Effector memory CD8-positive, alpha-beta T cell (primary cell): ENCODE measurements around the gene TFRC.
"Not testable (repeated sequence)": the region's sequence is repeated elsewhere in the genome, so short reads cannot be mapped to it uniquely, and the experiment has no call there.

Experiments
- ATAC-seq: fragments of 150-1000 bp; cut with Tn5 transposase; replicated peaks from 2 replicates; pipeline ENCODE4 v1.10.0; 2021; ENCODE audit warnings: mild to moderate bottlenecking, moderate library complexity
- DNase-seq, 3 experiments: peaks; one replicate each; pipeline ENCODE4 v3.0.0; 2021
- H3K27ac Mint-ChIP-seq, 2 donors: one replicate each; pipeline ENCODE4 v1.8.0; 2022; ENCODE audit warnings: mild to moderate bottlenecking in 2 of 2, mixed read lengths in 2 of 2, moderate library complexity in 2 of 2
- H3K27me3 Mint-ChIP-seq, 2 donors: one replicate each; pipeline ENCODE4 v1.8.0; 2022; ENCODE audit warnings: mixed read lengths in 2 of 2
- H3K36me3 Mint-ChIP-seq: one replicate; pipeline ENCODE4 v1.8.0; 2022; ENCODE audit warnings: mild to moderate bottlenecking, moderate library complexity, mixed read lengths; ENCODE audit not compliant: insufficient read depth
- H3K4me1 Mint-ChIP-seq, 2 donors: one replicate each; pipeline ENCODE4 v1.8.0; 2022; ENCODE audit warnings: low read depth in 2 of 2, mixed read lengths in 2 of 2
- H3K4me3 Mint-ChIP-seq, 2 donors: one replicate each; pipeline ENCODE4 v1.8.0; 2022; ENCODE audit warnings: mild to moderate bottlenecking in 2 of 2, mixed read lengths in 2 of 2, moderate library complexity in 2 of 2
- H3K9me3 Mint-ChIP-seq, 2 donors: one replicate each; pipeline ENCODE4 v1.8.0; 2022; ENCODE audit warnings: mixed read lengths in 2 of 2

The TFRC gene

GRCh38 chr3:196104707-196105106, 22.8 kb upstream of the TFRC start:
- H3K9me3 Mint-ChIP-seq, H3K27me3 Mint-ChIP-seq, ATAC-seq, H3K36me3 Mint-ChIP-seq, DNase-seq: not testable (repeated sequence)
- Mint-ChIP-seq H3K4me1 (peaks cover 11 to 17% of the 10 kb centered on the region in 2 donors), H3K4me3 (peak overlapping the region; percentile 37 to 57), H3K27ac (peak overlapping the region in 1 of 2 donors; percentile 83)

- H3K36me3 Mint-ChIP-seq, H3K27me3 Mint-ChIP-seq, H3K9me3 Mint-ChIP-seq, ATAC-seq, DNase-seq: not testable (repeated sequence)
- peak overlapping the region; percentile 6 to 18 for H3K4me3 Mint-ChIP-seq
- peak overlapping the region; percentile 79 to 81 for H3K27ac Mint-ChIP-seq
- peaks cover 7 to 11% of the 10 kb centered on the region in 2 donors for H3K4me1 Mint-ChIP-seq
These were observed 16.6 kb upstream of the TFRC start for GRCh38 chr3:196098365-196098980.

DNA sequence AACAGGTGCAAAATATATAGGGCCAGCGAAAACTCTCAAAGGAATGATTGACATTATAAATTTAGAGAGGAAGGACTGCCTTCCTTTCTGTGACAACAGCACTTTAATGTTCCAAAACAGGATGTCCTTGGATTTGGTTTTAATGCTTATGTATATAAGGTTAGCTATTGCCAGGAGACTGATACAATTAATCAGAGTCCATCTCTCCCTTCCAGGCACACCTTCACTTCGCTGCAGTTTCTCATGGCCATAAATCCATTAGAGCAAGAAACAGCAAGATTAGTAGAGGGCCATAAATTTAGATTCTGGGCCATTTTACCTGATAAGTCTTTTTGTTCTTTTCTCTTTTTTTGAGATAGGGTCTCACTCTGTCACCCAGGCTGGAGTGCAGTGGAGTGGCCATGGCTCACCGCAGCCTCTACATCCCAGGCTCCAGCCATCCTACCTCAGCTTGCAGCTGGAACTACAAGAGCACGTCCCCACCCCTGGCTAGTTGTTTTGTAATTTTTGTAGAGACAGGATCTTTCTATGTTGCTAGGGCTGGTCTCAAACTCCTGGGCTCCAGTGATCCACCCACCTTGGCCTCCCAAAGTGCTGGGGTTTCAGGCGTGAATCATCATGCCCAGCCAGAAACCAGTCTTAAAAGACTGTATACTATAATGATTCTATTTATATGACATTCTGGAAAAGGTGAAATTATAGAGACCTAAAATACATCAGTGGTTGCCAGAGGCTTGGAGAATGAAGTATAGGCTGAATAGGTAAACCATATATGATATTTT, 15.7 kb upstream of the TFRC start:
- Mint-ChIP-seq H3K27ac (peak overlapping the region in 1 of 2 donors; percentile 79), H3K4me3 (no peak overlapping the region), H3K9me3 (peaks cover 0 to 2% of the 10 kb centered on the region in 2 donors), H3K4me1 (peaks cover 7 to 11% of the 10 kb centered on the region in 2 donors), H3K36me3 (no peaks in the 10 kb centered on the region), H3K27me3 (no peaks in the 10 kb centered on the region)
- ATAC-seq (no peak), DNase-seq (no peak)

GRCh38 chr3:196096382-196096953, 14.6 kb upstream of the TFRC start:
- H3K36me3 Mint-ChIP-seq, result no peaks in the 10 kb centered on the region
- peaks cover 0 to 2% of the 10 kb centered on the region in 2 donors for H3K9me3 Mint-ChIP-seq
- DNase-seq, result no peak
- H3K4me3 Mint-ChIP-seq, result no peak overlapping the region
- peaks cover 7 to 11% of the 10 kb centered on the region in 2 donors for H3K4me1 Mint-ChIP-seq
- H3K27me3 Mint-ChIP-seq, result no peaks in the 10 kb centered on the region
- no peak for ATAC-seq
- H3K27ac Mint-ChIP-seq, result no peak overlapping the region

DNA sequence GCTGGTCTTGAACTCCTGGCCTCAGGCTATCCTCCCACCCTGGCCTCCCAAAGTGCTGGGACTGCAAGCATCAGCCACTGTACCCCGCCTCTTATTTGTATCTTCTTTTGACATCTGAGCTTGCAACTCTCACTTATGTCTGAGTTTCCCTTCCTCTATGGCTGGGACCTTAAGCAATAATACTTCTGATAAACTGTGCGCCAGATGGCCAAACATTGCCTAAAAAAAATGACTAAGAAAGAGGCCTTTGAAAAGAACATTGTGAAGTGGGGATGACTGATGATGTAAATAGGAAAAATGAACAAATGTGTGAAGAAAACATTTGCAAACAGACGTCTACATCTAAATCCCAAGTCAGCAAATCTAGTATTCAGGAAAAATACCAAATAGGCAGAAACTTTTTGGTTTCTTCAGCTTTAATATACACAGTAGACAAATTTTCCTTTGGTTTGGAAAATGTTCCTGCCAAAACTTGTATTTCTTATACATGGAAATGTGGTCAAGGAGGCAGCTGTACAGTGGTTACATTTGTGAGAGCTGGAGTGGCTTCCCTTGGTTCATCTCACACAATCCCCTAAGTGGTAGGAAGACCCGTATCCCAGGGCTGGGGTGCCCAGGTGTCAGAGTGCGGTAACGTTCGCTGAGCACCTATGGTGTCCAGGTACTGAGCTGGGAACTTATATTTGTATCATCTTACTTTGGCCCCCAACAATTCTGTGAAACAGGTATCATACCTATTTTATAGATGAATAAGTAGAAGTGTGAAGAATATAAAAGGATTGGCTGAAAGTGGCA, 11.6 kb upstream of the TFRC start:
- Mint-ChIP-seq H3K27ac (no peak overlapping the region), H3K36me3 (no peaks in the 10 kb centered on the region), H3K27me3 (no peaks in the 10 kb centered on the region), H3K4me1 (peaks cover 1 to 3% of the 10 kb centered on the region in 2 donors), H3K4me3 (no peak overlapping the region), H3K9me3 (no peaks in the 10 kb centered on the region)
- no peak for DNase-seq
- no peak for ATAC-seq

DNA sequence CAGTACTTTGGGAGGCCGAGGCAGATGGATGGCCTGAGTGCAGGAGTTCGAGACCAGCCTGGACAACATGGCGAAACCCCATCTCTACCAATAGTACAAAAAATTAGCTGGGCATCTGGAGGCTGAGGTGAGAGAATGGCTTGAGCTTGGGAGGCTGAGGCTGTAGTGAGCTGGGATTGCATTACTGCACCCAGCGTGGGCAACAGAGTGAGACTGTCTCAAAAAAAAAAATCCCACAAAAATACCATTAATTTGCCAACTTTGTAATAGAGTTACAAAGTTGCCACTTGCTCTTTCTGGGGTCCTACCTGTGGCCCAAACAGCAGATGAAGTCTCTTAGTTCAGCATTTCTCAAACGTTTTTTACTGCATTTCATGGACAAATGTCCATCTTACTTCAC, 6.0 kb upstream of the TFRC start:
- DNase-seq, result no peak
- H3K4me3 Mint-ChIP-seq, result no peak overlapping the region
- no peaks in the 10 kb centered on the region for H3K9me3 Mint-ChIP-seq
- H3K36me3 Mint-ChIP-seq, result no peaks in the 10 kb centered on the region
- H3K27me3 Mint-ChIP-seq, result no peaks in the 10 kb centered on the region
- peaks cover 0 to under 1% of the 10 kb centered on the region in 2 donors for H3K4me1 Mint-ChIP-seq
- no peak for ATAC-seq
- no peak overlapping the region for H3K27ac Mint-ChIP-seq

DNA sequence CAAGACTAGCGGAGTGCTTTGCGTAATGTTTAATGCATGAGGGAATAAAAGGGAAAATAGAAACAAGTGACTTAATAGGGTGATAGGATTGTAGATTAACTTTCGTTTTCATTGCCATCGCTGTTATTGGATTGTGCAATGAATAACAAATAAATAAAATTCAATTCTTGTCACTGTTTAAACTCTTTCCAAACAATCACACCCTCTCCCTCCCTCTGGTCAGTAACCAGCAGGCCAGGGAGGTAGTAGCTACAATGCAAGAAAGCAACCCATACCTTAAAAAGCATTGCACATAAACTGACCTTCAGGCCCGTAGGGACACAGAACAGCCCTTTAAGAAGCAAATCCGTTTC, 705 bp upstream of the TFRC start:
- no peak for DNase-seq
- peaks cover 22% of the 10 kb centered on the region for H3K36me3 Mint-ChIP-seq
- no peaks in the 10 kb centered on the region for H3K9me3 Mint-ChIP-seq

GRCh38 chr3:196081002-196081833, 672 bp downstream of the TFRC start:
- Mint-ChIP-seq H3K4me1 (peaks cover 31 to 39% of the 10 kb centered on the region in 2 donors), H3K27me3 (no peaks in the 10 kb centered on the region), H3K36me3 (peaks cover 30% of the 10 kb centered on the region), H3K4me3 (peak overlapping the region; percentile 94 to 99), H3K27ac (peak overlapping the region; percentile 93 to 96), H3K9me3 (no peaks in the 10 kb centered on the region)
- peak; percentile 61 for ATAC-seq
- peak; percentile 38 to 45 (median 42) for DNase-seq

More for the DNA sequence above, 705 bp upstream of the TFRC start:
- Mint-ChIP-seq H3K27me3 (no peaks in the 10 kb centered on the region), H3K4me3 (peak overlapping the region; percentile 94 to 99), H3K4me1 (peaks cover 27 to 33% of the 10 kb centered on the region in 2 donors), H3K27ac (peak overlapping the region; percentile 93 to 96)
- no peak for ATAC-seq

GRCh38 chr3:196080101-196080846, 1.6 kb downstream of the TFRC start:
- not testable (repeated sequence) for H3K9me3 Mint-ChIP-seq, ATAC-seq, DNase-seq, H3K27me3 Mint-ChIP-seq
- Mint-ChIP-seq H3K27ac (peak overlapping the region; percentile 93 to 96), H3K36me3 (peaks cover 40% of the 10 kb centered on the region), H3K4me3 (peak overlapping the region; percentile 94 to 99), H3K4me1 (peaks cover 31 to 39% of the 10 kb centered on the region in 2 donors)

GRCh38 chr3:196079682-196080081, 2.2 kb downstream of the TFRC start:
- Mint-ChIP-seq H3K36me3 (peaks cover 46% of the 10 kb centered on the region), H3K4me1 (peaks cover 31 to 39% of the 10 kb centered on the region in 2 donors), H3K9me3 (no peaks in the 10 kb centered on the region), H3K27me3 (no peaks in the 10 kb centered on the region), H3K4me3 (peak overlapping the region; percentile 94 to 99), H3K27ac (peak overlapping the region; percentile 93 to 96)
- DNase-seq, result no peak
- no peak for ATAC-seq

DNA sequence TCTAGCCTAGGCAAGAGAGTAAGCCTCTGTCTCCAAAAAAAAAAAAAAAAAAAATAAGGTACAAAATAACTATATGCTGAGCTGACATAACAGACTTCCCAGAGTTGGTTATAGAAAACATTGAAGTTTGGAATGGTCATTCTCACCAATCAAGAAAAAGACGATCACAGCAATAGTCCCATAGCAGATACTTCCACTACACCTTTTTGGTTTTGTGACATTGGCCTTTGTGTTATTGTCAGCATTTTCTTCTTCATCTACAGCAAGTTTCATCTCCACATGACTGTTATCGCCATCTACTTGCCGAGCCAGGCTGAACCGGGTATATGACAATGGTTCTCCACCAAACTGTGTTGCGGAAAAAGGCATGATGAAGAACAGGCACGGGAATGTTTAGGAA, 6.9 kb downstream of the TFRC start:
- Mint-ChIP-seq H3K9me3 (no peaks in the 10 kb centered on the region), H3K4me3 (no peak overlapping the region), H3K27me3 (no peaks in the 10 kb centered on the region), H3K27ac (peak overlapping the region in 1 of 2 donors; percentile 45), H3K36me3 (peaks cover 71% of the 10 kb centered on the region), H3K4me1 (peaks cover 21 to 36% of the 10 kb centered on the region in 2 donors)
- DNase-seq (no peak), ATAC-seq (no peak)

GRCh38 chr3:196073255-196073753, 8.6 kb downstream of the TFRC start:
- Mint-ChIP-seq H3K4me1 (peaks cover 8 to 23% of the 10 kb centered on the region in 2 donors), H3K27me3 (no peaks in the 10 kb centered on the region), H3K4me3 (no peak overlapping the region), H3K9me3 (no peaks in the 10 kb centered on the region), H3K36me3 (peaks cover 85% of the 10 kb centered on the region), H3K27ac (peak overlapping the region in 1 of 2 donors; percentile 29)
- DNase-seq (peak; percentile 68 to 76 (median 72)), ATAC-seq (peak; percentile 99)
